Coronary artery (tissue), 2 donors: ENCODE measurements around the gene GOLT1A.
"Not testable (repeated sequence)": the region's sequence is repeated elsewhere in the genome, so short reads cannot be mapped to it uniquely, and the experiment has no call there.

Source experiments
- DNase-seq: peaks from one replicate; pipeline ENCODE4 v3.0.0-alpha.2; 2017; ENCODE audit warnings: low spot score
- H3K27ac ChIP-seq, 2 donors: fragments of 200-600 bp; sonication (generic); one replicate each; pipeline ENCODE4 v1.5.1; 2016 to 2019
- H3K4me3 ChIP-seq: fragments of 200-600 bp; sonication (generic); 2 replicates; pipeline ENCODE4 v1.5.1; 2016; ENCODE audit warnings: mild to moderate bottlenecking, moderate library complexity
- TF ChIP-seq, protein P1 (sequence below): fragments of 200-600 bp; sonication (generic); IDR thresholded peaks from one replicate; pipeline ENCODE4 v1.5.1; 2019; ENCODE audit warnings: antibody characterized with exemption

The GOLT1A gene

DNA sequence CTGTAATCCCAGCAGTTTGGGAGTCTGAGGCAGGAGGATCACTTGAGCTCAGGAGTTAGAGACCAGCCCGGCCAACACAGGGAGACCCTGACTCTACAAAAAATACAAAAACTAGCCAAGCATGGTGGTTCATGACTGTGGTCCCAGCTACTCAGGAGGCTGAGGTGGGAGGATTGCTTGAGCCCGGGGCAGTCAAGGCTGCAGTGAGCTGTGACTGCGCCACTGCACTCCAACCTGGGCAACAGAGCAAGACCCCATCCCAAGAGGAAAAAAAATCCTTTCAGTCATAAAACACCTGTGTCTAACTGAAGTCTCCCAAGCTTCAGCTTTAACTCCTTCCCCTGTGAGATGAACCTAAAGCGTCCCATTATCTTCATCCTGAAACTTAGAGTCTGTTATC is 33.1 kb upstream of the GOLT1A start:
- no peak overlapping the region for H3K27ac ChIP-seq
- no peak overlapping the region for H3K4me3 ChIP-seq
- DNase-seq = no peak
- TF ChIP-seq, protein P1, sequence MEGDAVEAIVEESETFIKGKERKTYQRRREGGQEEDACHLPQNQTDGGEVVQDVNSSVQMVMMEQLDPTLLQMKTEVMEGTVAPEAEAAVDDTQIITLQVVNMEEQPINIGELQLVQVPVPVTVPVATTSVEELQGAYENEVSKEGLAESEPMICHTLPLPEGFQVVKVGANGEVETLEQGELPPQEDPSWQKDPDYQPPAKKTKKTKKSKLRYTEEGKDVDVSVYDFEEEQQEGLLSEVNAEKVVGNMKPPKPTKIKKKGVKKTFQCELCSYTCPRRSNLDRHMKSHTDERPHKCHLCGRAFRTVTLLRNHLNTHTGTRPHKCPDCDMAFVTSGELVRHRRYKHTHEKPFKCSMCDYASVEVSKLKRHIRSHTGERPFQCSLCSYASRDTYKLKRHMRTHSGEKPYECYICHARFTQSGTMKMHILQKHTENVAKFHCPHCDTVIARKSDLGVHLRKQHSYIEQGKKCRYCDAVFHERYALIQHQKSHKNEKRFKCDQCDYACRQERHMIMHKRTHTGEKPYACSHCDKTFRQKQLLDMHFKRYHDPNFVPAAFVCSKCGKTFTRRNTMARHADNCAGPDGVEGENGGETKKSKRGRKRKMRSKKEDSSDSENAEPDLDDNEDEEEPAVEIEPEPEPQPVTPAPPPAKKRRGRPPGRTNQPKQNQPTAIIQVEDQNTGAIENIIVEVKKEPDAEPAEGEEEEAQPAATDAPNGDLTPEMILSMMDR = no peak

GRCh38 chr1:204242920-204243319 is 29.1 kb upstream of the GOLT1A start:
- no peak overlapping the region for H3K27ac ChIP-seq
- no peak for DNase-seq

GRCh38 chr1:204241914-204242313 is 28.1 kb upstream of the GOLT1A start:
- TF ChIP-seq, protein P1 = no peak

More at GRCh38 chr1:204242920-204243319, 29.1 kb upstream of the GOLT1A start:
- no peak overlapping the region for H3K4me3 ChIP-seq
- TF ChIP-seq, protein P1 = no peak

GRCh38 chr1:204241050-204241449 is 27.3 kb upstream of the GOLT1A start:
- no peak overlapping the region for H3K27ac ChIP-seq
- no peak for DNase-seq
- H3K4me3 ChIP-seq = no peak overlapping the region
- TF ChIP-seq, protein P1 = no peak

More at GRCh38 chr1:204241914-204242313, 28.1 kb upstream of the GOLT1A start:
- no peak for DNase-seq
- H3K27ac ChIP-seq = no peak overlapping the region
- no peak overlapping the region for H3K4me3 ChIP-seq

GRCh38 chr1:204240233-204240632 is 26.4 kb upstream of the GOLT1A start:
- DNase-seq = no peak
- no peak overlapping the region for H3K4me3 ChIP-seq
- TF ChIP-seq, protein P1 = no peak
- no peak overlapping the region for H3K27ac ChIP-seq

DNA sequence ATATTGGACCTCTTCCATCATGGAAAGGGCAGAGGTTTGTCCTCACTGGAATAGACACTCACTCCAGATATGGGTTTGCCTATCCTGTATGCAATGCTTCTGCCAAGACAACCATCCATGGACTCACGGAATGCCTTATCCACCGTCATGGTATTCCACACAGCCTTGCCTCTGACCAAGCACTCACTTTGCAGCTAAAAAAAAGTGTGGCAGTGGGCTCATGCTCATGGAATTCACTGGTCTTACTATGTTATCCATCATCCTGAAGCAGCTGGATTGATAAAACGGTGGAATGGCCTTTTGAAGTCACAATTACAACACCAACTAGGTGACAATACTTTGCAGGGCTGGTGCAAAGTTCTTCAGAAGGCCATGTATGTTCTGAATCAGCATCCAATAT is 25.6 kb upstream of the GOLT1A start:
- H3K4me3 ChIP-seq, H3K27ac ChIP-seq, DNase-seq: not testable (repeated sequence)

DNA sequence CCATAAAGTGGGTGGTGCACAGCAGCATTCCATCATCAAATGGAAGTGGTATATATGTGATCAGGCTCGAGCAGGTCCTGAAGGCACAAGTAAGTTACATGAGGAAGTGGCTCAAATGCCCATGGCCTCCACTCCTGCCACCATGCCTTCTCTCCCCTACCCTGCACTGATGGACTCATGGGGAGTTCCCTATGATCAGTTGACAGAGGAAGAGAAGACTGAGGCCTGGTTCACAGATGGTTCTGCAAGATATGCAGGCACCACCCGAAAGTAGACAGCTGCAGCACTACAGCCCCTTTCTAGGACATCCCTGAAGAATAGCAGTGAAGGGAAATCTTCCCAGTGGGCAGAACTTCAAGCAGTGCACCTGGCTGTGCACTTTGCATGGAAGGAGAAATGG is 24.7 kb upstream of the GOLT1A start:
- not testable (repeated sequence) for DNase-seq

GRCh38 chr1:204237515-204237914 is 23.7 kb upstream of the GOLT1A start:
- not testable (repeated sequence) for H3K4me3 ChIP-seq, DNase-seq, H3K27ac ChIP-seq

More for the DNA sequence above, 24.7 kb upstream of the GOLT1A start:
- H3K27ac ChIP-seq, H3K4me3 ChIP-seq: not testable (repeated sequence)

GRCh38 chr1:204232526-204232925 is 18.7 kb upstream of the GOLT1A start:
- DNase-seq = no peak
- Histone ChIP-seq H3K27ac (no peak overlapping the region), H3K4me3 (no peak overlapping the region)
- TF ChIP-seq, protein P1 = no peak
